CD14-positive monocyte (primary cell): Measurements from ENCODE around the gene SH3PXD2A. TPM values are rescaled to one million over a fixed set of nuclear protein-coding genes. Genes with fewer than 3 reads are reported as not detected.

Source experiments
- DNase-seq, 3 donors: peaks; one replicate each; pipeline ENCODE4 v3.0.0-alpha.2; 2011 to 2022
- H2AFZ ChIP-seq: 2 replicates; pipeline ENCODE4 v1.6.0; 2012; ENCODE audit warnings: mild to moderate bottlenecking, low read depth, low read length, inconsistent platforms; ENCODE audit not compliant: insufficient read depth, poor library complexity, severe bottlenecking
- H3K27ac ChIP-seq, 2 donors: 1 replicate in 1 of 2; 2 replicates in 1 of 2; pipeline ENCODE4 v1.5.1; 2012 to 2013; ENCODE audit warnings: low read length in 2 of 2, control low read depth in 1 of 2, inconsistent platforms in 1 of 2, low read depth in 1 of 2, mild to moderate bottlenecking in 1 of 2
- H3K27me3 ChIP-seq, 2 donors: one replicate each; pipeline versions ENCODE4 v1.6.0 to v1.6.1; 2011 to 2013; ENCODE audit warnings: low read length in 2 of 2; ENCODE audit not compliant: control insufficient read depth in 2 of 2, insufficient read depth in 2 of 2
- H3K36me3 ChIP-seq, 2 donors: replicated peaks in 1 of 2; 1 replicate in 1 of 2; 2 replicates in 1 of 2; pipeline versions ENCODE4 v1.5.1 to v1.6.1; 2012 to 2013; ENCODE audit warnings: low read length in 2 of 2, control low read depth in 1 of 2, inconsistent platforms in 1 of 2, mild to moderate bottlenecking in 1 of 2; ENCODE audit not compliant: insufficient read depth in 2 of 2, control insufficient read depth in 1 of 2
- H3K4me1 ChIP-seq, 2 donors: 1 replicate in 1 of 2; 2 replicates in 1 of 2; pipeline versions ENCODE4 v1.5.1 to v1.6.1; 2012 to 2013; ENCODE audit warnings: low read length in 2 of 2, control low read depth in 1 of 2, inconsistent platforms in 1 of 2, mild to moderate bottlenecking in 1 of 2, moderate library complexity in 1 of 2; ENCODE audit not compliant: insufficient read depth in 2 of 2, control insufficient read depth in 1 of 2
- H3K4me2 ChIP-seq: replicated peaks from 2 replicates; pipeline ENCODE3; 2012; ENCODE audit warnings: low read length, moderate library complexity, mild to moderate bottlenecking; ENCODE audit not compliant: poor library complexity, severe bottlenecking; ENCODE audit errors: extremely low read depth
- H3K4me3 ChIP-seq, 3 experiments: fragments of 200-600 bp in 1 of 3; sonication (generic) in 1 of 3; replicated peaks in 1 of 3; 1 replicate in 2 of 3; 2 replicates in 1 of 3; pipeline ENCODE4 v1.5.1; 2011 to 2013; ENCODE audit warnings: low read length in 3 of 3, mild to moderate bottlenecking in 3 of 3, control low read depth in 2 of 3, low read depth in 2 of 3, inconsistent platforms in 1 of 3, moderate library complexity in 1 of 3
- H3K79me2 ChIP-seq: 2 replicates; pipeline ENCODE4 v1.6.0; 2012; ENCODE audit warnings: mild to moderate bottlenecking, control low read depth, inconsistent platforms, low read length, moderate library complexity; ENCODE audit not compliant: insufficient read depth
- H3K9ac ChIP-seq: 2 replicates; pipeline ENCODE4 v1.6.0; 2017; ENCODE audit warnings: low read length, mild to moderate bottlenecking; ENCODE audit not compliant: insufficient read depth, poor library complexity, severe bottlenecking
- H3K9me3 ChIP-seq, 2 donors: replicated peaks in 1 of 2; 1 replicate in 1 of 2; 2 replicates in 1 of 2; pipeline versions ENCODE4 v1.5.1 to v1.6.1; 2012 to 2013; ENCODE audit warnings: low read length in 2 of 2, control low read depth in 1 of 2; ENCODE audit not compliant: control insufficient read depth in 1 of 2, insufficient read depth in 1 of 2
- H4K20me1 ChIP-seq: 2 replicates; pipeline ENCODE4 v1.6.0; 2012; ENCODE audit warnings: mild to moderate bottlenecking, low read length, control low read depth, moderate library complexity; ENCODE audit not compliant: insufficient read depth
- H3K27ac Mint-ChIP-seq, 7 donors: one replicate each; pipeline ENCODE4 v1.8.0; 2020; ENCODE audit warnings: mild to moderate bottlenecking in 7 of 7, mixed read lengths in 7 of 7, moderate library complexity in 6 of 7, inconsistent platforms in 2 of 7
- H3K27me3 Mint-ChIP-seq, 3 donors: one replicate each; pipeline ENCODE4 v1.8.0; 2021 to 2022; ENCODE audit warnings: low read depth in 3 of 3, mild to moderate bottlenecking in 3 of 3, mixed read lengths in 3 of 3, moderate library complexity in 3 of 3, inconsistent platforms in 1 of 3
- H3K36me3 Mint-ChIP-seq, 2 donors: one replicate each; pipeline ENCODE4 v1.8.0; 2020; ENCODE audit warnings: mixed read lengths in 2 of 2, inconsistent platforms in 1 of 2, mild to moderate bottlenecking in 1 of 2
- H3K4me1 Mint-ChIP-seq: one replicate; pipeline ENCODE4 v1.8.0; 2020; ENCODE audit warnings: mild to moderate bottlenecking, mixed read lengths
- H3K4me3 Mint-ChIP-seq, 2 donors: one replicate each; pipeline ENCODE4 v1.8.0; 2020; ENCODE audit warnings: mild to moderate bottlenecking in 2 of 2, mixed read lengths in 2 of 2, moderate library complexity in 1 of 2
- H3K9me3 Mint-ChIP-seq, 7 donors: one replicate each; pipeline ENCODE4 v1.8.0; 2020 to 2022; ENCODE audit warnings: mixed read lengths in 7 of 7, mild to moderate bottlenecking in 6 of 7, moderate library complexity in 6 of 7, inconsistent platforms in 2 of 7
- WGBS: methylation state at CpG from one replicate; pipeline ENCODE4 v1.1.5; 2013; ENCODE audit warnings: missing lambda C conversion rate; ENCODE audit not compliant: insufficient coverage; 5-methylcytosine and 5-hydroxymethylcytosine counted together
- intact Hi-C, 2 donors: fragments of 100-400 bp; cut with micrococcal nuclease; formaldehyde crosslinking; loops; one replicate each; pipeline versions ENCODE4 v1.15.0 to v1.15.1; 2023
- polyA plus RNA-seq, 3 donors: library from polyadenylated mRNA; depleted of rRNA in 1 of 3; unstranded in 2 of 3; stranded (reverse) in 1 of 3; fragments of 300-500 nt in 2 of 3; fragments of >200 nt in 1 of 3; fragmentation: Illumina TruSeq in 2 of 3; gene quantifications; 1 replicate in 2 of 3; 2 replicates in 1 of 3; pipeline ENCODE4 v1.2.3, GENCODE V29; 2012 to 2021
- TF ChIP-seq, protein P1 (sequence below): fragments of 200-600 bp; IDR thresholded peaks from one replicate; pipeline ENCODE4 v1.8.0; 2022; ENCODE audit warnings: antibody characterized with exemption, mild to moderate bottlenecking

The SH3PXD2A gene
- polyA plus RNA-seq, 3 donors = 0.01 to 0.76 (median 0.05) TPM

DNA sequence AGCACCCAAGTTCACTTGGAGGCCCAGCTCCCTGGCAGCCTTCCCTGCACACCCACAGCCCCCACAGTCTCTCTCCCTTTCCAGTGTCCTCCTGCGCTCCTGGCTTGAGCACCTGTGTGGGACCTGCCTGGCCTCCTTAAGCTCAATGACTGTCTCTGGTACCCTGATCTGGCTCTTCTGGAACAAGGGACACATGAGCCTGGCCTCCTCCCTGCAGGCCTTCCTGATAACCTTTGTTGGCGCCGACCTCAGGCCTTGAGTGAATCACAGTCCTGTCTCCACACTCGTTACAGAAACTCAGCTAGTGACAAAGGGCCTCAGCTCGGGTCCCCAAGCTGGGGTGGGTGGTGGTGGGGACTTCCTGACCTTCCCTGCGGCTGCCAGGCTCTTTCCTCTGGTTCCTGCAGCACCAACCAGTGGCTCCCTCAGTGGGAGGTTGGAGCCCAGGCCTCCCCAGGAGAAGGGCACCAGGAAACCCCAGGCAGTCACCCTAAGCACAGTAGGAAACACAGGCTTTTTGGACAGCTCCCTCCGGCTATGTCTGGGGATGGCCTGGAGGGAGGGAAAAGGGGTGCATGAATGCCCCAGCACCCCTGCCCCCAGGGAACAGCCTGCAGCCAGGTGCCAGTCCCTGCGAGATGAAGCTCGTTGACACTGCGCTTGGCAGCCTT is 147.3 kb downstream of the SH3PXD2A start:
- intact Hi-C loops = no loop called here
- 93% methylated on average over 8 of the region's 10 CpGs for WGBS
- H3K27ac Mint-ChIP-seq = no peak overlapping the region

DNA sequence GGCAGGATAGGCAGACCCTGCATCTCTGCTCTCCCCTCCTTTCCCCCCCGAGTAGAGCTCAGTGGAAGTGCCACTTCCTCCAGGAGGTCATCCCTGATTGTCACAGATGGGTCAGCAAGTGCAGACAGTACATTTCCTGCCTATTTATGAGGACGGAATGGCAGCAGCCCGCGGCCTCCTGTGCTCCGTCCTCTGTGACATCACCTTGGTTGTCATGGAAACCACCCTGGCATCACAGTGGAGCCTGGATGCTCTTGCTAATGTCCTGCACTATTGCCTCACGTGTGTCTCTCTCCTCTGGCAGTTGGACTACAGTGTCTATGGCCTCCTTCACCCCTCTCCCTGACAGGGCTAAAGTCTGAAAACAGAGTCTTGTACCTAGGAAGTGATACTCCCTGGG is 148.6 kb downstream of the SH3PXD2A start:
- Mint-ChIP-seq H3K9me3 (no peaks in the 10 kb centered on the region), H3K4me3 (no peak overlapping the region), H3K36me3 (no peaks in the 10 kb centered on the region), H3K4me1 (no peaks in the 10 kb centered on the region), H3K27ac (no peak overlapping the region), H3K27me3 (peaks cover 1 to 8% (median 5%) of the 10 kb centered on the region in 3 donors)
- Histone ChIP-seq H4K20me1 (no peaks in the 10 kb centered on the region), H3K4me3 (no peak overlapping the region), H3K27ac (no peak overlapping the region), H3K79me2 (no peaks in the 10 kb centered on the region), H3K4me1 (no peaks in the 10 kb centered on the region), H3K9ac (no peak overlapping the region), H3K9me3 (no peaks in the 10 kb centered on the region), H2AFZ (no peak overlapping the region), H3K4me2 (no peak overlapping the region), H3K27me3 (no peaks in the 10 kb centered on the region), H3K36me3 (no peaks in the 10 kb centered on the region)
- no peak for DNase-seq
- intact Hi-C loops = no loop called here
- WGBS = 71% methylated on average over 5 of the region's 6 CpGs
- TF ChIP-seq, protein P1, sequence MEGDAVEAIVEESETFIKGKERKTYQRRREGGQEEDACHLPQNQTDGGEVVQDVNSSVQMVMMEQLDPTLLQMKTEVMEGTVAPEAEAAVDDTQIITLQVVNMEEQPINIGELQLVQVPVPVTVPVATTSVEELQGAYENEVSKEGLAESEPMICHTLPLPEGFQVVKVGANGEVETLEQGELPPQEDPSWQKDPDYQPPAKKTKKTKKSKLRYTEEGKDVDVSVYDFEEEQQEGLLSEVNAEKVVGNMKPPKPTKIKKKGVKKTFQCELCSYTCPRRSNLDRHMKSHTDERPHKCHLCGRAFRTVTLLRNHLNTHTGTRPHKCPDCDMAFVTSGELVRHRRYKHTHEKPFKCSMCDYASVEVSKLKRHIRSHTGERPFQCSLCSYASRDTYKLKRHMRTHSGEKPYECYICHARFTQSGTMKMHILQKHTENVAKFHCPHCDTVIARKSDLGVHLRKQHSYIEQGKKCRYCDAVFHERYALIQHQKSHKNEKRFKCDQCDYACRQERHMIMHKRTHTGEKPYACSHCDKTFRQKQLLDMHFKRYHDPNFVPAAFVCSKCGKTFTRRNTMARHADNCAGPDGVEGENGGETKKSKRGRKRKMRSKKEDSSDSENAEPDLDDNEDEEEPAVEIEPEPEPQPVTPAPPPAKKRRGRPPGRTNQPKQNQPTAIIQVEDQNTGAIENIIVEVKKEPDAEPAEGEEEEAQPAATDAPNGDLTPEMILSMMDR = no peak

More for the DNA sequence above, 147.3 kb downstream of the SH3PXD2A start:
- no peaks in the 10 kb centered on the region for H3K36me3 ChIP-seq
- Mint-ChIP-seq H3K4me1 (no peaks in the 10 kb centered on the region), H3K4me3 (no peak overlapping the region), H3K36me3 (no peaks in the 10 kb centered on the region), H3K27me3 (peaks cover 1 to 8% (median 5%) of the 10 kb centered on the region in 3 donors), H3K9me3 (no peaks in the 10 kb centered on the region)
- H3K79me2 ChIP-seq = no peaks in the 10 kb centered on the region
- H3K4me2 ChIP-seq = no peak overlapping the region
- no peaks in the 10 kb centered on the region for H3K4me1 ChIP-seq
- no peak overlapping the region for H3K27ac ChIP-seq
- H2AFZ ChIP-seq = no peak overlapping the region
- DNase-seq = no peak
- H3K27me3 ChIP-seq = no peaks in the 10 kb centered on the region
- no peak overlapping the region for H3K9ac ChIP-seq
- TF ChIP-seq, protein P1 = no peak
- H3K4me3 ChIP-seq = no peak overlapping the region
- H3K9me3 ChIP-seq = no peaks in the 10 kb centered on the region
- H4K20me1 ChIP-seq = no peaks in the 10 kb centered on the region
